Activated effector memory CD4-positive, alpha-beta T cell treated with Interleukin-2 at 50 U/mL for 16 hours (primary cell): ENCODE data around the gene PRKG1.

Experiments used
- DNase-seq: peaks from one replicate; pipeline ENCODE4 v3.0.0-alpha.2; 2020

PRKG1 gene

DNA sequence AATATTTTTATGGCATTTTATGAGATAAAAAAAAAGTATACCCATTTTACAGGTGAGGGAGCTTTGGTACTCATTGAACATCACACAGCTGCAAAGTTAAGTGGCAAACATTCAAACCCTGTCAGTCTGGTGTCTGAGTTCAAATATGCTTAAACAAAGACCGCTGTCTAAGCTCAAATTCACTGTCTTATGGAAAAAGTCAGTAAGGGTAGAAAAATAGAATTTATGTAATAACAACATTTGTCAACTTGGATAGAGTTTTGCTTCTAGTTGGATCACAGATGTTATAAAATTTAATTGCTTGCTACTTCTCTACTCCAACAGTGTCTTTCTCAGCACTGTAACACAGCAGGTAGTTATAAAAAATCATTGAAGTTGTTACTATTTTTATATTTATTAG, 786.8 kb downstream of the PRKG1 start:
- DNase-seq = no peak

DNA sequence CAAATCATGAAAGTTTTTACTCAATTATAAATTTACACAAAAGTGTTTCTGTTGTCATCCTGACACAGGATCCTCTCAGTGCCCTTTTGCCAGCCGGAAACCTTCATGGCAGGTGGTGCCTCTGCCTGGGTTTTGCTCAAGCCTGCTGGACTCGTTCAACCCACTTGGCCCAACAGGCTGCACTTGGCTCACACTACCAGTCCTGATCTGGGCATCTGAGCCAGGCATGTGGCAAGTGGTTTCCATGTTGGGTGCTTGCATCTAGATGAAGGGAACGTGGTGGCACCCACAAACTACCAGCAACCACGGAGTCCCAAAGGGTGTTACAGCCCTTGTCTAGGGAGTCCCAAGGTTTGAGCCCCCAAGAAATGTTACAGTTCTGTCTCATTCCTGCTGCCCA, 787.4 kb downstream of the PRKG1 start:
- DNase-seq = no peak

DNA sequence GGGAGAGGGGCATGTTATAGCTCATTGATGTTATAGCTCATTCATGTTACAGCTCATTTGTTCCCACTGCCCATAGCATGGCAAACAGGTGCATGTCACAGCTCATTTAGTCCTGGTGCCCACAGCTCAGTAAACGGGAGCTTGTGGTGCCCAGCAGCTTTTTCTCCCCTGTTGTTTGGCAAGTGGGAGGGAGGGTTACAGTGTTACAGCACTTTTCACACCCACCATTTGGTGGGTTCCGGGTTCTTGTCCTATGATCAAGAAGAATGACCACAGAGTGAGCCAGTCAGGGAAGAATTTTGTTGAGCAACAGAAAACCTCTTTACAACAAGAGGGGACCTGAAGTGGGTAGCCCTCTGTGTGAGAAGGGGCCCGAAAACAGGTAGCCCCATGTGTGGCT, 787.9 kb downstream of the PRKG1 start:
- DNase-seq = no peak

DNA sequence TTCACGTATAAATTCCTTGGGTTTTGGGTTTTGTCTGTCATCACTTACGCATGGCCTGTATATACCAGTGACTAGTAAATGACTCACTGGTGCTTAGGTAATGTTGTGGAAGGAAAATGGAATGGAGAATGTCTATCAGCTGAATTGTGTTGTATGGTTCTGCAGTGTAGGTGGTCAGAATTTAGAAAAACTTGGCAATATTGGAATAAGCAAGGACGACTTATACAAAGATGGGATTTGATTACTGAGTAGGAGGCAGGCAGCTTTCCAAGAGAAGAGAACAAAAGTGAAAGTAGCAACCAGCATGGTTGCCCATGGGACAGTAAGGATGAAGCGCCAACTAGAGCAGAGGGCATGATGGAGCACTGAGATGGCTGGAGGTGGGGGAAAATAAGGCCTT, 793.7 kb downstream of the PRKG1 start:
- DNase-seq = no peak

DNA sequence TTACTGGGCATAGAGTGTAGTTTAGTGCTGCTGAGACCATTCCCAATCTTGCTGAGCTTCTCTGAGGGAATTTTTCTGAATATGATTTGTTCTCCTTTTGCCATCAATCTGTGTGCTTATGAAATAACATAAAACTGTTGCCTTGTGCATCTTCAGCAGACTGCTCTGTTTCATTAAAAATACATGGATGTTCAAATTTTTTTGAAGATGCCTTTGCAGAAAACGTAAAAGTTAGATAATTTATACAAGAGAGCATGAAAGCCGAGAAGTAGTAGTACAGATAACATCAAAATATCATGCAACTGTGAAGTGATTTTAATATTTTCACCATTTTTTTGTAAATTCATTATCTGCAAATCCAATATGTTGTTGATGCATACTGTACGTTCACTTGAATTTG, 799.8 kb downstream of the PRKG1 start:
- DNase-seq = no peak

DNA sequence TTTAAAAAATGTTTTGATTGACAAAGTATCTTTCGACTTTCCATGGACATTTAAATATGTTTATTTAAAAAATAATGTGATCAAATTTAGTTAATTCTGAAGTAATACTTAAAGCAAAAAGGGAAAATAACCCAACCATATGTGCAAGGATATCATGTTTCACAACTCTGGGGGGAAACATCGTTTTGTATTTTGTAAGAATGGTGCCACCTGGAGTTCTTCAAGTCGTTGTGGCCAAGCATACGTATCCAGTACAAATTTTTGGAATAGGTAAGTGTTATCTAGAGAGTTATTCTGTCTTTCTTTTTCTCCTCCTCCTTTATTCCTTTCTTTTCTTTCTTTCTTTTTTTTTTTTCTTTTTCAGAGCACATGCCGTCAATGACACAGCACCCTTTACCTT, 801.3 kb downstream of the PRKG1 start:
- no peak for DNase-seq

DNA sequence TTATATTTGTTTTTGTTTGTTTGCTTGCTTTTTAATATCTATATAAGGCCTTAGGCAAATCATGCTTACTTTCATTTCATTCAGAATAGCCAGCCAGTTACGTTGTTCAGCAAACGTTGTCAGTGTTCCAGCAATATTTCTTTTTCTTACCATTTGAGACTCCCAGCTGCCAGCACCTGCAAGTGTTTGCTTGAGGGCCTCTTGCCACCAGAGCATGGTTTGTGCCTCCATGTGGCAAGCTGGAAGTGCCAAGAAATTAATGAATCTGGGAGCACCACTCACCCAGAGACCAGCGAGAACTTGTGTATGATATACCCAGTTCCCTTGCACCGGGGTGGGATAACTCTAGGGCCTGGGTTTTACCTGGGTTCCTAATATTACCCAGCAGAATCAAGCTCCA, 802.2 kb downstream of the PRKG1 start:
- no peak for DNase-seq

DNA sequence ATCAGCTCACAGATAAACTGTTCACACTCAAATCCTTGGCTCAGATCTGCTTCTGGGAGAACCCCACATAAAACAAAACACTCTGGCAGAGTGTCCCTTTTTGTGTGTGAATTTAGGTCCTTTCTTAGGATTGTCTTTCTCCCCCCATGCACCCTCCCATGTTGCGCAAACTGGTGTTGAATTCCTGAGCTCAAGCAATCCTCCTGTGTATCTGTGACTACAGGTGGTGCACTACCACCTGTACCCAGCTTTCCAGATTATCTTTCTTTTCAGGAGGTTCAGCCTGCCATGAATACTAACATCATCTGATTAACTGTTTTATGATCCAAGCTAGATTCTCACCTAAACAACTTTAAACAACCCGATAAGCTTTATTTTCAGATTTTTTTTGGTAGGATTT, 802.7 kb downstream of the PRKG1 start:
- no peak for DNase-seq

DNA sequence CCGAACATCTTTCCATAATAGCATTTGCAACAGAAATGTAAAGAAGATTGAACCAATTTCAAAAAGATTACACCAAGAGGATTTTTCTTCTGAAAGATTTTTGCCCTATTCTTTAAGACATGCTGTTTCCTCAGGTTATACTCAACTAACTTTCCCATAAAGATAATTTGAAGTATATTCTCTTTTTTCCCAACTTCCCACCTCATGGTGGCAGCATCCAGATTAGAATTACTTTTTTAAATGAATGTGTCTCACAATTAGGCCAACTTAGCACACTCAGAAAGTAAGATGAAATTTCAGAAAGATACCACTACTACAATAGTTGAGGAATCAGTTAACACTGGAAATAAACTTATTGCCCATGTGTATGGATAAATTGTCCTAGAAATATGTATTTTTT, 803.3 kb downstream of the PRKG1 start:
- no peak for DNase-seq

DNA sequence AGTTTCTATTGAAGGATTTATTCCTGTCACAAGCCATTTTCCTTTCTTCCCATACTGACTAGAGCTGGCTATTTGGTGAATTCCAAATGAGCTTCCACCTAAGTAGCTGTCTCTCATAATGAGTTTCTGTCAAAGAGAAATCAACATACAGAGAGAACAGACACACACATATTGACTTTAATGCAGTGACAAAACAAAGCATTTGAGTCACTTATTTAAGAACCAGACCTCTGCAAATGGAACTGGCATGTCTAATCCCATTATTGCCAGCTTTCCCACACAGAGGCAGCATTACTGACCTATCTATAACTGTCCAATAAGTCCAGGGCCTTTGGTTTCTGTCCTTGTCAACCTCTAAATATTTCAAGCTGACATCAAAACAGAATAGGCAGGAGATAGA, 804.4 kb downstream of the PRKG1 start:
- no peak for DNase-seq

DNA sequence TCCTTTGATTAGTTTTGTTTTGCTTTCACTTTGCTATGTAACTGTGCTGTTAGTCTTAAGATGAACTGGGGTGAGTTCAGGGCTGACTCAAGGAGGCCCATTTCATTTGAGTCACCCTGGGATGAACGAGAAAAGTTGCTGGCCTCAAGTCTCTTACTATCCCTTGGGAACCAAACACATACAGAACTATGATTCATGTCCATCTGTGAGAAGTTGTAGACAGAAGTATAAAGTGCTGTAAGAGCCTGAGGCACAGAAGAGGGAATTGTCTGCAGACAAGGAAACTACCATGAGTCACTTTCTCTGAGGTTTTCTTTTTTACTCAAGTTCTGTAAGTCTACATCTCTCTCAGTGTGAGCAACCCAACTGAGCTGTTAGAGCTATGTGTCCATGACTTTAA, 805.0 kb downstream of the PRKG1 start:
- no peak for DNase-seq

DNA sequence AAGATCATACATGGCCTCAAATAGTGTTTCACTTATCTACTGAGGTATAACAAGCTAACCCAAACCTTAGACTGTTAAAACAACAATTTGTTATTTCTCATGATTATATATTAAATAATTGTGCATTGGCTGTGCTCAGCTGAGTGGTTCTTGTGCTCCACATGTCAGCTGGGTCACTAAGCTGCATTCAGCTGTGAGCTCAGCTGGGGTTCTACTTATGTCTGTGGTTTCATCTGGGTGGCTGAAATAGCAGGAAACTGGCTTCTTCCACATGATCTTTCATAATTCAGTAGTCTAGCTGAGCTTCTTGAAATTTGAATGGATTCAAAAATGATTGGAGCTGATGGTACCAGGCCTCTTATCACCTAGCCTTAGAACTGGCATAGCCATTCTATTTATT, 806.9 kb downstream of the PRKG1 start:
- DNase-seq = no peak

DNA sequence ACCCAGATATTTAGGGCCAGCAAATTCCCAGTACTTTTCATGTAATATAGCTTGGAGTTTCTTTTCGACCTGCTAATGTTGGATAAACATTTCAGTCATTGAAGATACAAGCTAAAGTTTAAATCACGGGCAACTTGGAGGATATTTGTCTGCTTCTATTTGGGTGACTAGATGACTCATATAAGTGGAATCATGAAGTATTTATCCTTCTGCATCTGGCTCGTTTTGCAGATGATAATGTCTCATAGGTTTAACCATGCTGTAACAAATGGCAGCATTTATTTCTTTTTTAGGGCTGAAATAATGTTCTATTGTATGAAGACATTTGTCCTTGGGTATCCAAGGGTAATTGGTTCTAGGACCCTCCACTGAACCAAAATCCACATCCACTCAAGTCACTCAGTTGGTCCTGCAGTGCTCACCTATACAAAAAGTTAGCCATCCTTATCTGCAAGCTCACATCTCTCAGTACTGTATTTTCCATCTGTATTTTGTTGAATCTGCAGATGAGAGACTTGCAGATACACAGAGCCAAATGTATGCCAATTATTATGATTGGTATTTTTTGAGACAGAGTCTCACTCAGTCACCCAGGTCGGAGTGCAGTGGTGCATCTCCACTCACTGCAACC, 812.3 kb downstream of the PRKG1 start:
- DNase-seq = no peak

DNA sequence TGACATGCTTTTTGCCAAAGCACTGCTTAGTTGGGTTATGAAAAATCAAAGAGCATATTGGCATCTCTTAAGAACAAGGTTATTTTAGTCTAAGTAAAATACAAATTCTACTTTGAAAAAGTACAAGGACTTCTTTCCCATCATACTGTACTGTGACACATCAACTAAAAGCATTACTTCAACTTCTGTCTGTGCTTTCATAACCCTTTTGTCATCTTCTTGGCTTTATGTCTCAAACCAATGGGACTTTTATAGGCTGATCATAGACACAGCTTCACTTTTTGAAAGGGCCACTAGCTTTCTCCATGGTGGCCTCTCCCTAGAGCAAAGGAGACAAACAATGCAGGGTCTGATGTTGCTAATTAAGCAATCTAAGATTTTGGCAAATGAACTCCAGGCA, 814.0 kb downstream of the PRKG1 start:
- DNase-seq = no peak

DNA sequence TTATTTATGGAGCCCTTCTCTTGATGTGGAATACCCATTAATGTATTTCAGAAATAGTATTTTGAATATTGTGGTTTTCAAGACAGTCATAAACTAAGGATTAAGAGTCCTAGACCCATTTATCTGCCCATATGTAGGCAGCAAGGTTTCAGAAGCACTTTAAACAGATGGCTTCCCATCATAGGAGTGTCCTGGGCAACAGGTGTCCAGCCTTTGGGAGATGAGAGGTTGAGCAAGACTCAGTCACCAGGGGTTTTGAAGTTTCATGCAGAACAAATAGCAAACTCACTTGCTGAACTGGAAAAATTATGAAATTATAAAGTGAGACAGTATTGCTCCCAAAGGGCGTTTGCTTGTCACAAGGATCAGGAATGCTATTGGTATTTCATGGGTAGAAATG, 818.0 kb downstream of the PRKG1 start:
- no peak for DNase-seq

DNA sequence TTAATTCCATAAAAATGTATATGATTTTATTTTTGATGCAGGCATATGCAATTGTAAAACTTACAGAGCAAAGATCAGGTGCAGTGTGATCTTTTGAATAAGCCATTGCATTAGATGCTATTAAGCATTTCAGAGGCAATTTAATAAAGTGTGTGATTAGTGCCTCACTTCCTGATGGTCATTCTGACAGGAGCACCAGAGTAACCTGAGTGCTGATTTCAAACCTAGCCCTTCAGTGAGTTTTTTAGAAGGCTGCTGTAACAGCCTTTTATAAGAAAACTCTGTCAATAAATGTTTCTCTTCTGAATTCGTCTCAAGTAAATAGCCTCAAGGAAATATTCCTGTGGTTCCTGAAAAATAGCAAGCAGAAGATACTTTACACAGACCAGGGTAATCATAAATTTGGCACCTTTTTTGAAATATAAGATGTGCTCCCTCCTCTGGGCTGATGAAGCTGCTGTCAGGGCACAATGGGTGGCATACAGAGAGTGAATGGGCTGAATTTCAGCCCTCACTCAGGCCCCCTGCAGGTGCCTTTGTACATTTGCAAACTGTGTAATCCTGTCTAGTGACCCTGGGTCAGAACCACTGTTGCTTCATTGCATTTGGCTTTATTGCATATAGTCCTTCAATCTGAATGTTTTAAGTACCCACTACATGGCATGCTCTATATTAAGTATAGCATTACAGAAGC, 818.8 kb downstream of the PRKG1 start:
- DNase-seq = no peak

DNA sequence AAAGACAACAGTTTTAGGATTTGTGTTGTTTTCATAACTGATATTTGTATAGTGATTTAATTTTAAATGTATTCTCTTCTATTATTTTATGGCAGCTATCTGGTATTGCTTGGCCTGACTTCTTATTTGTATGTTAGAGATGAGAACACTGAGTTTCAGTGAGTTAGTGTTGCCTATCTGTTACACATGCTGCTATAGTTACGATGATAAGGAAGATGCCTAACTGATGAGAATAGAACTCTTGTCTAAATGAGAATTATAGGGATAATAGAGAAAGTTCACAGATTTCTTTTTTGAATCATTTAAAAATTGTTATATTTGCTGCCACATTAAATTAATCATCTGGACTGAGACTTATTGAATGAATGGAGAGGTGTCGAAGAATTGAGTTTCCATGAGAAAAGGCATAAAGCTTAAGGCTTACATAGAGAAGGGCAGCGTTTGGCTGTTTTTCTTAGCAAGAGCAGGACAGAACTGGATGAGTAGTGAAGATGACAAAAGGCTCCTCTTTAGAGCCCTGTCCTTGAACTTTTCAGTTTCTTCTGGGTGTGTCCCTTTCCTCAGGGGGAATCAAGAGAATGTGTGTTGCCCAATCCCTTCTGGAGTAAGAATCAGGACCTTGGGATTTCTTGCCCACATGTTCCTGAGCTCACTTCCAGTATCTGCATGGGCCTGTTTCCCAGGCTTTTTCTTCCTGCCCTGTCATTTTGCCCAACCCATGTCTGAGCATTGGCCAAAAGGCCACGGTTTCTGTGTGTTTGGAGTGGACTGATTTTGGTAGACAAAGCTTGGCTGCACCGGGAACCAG, 820.7 kb downstream of the PRKG1 start:
- DNase-seq = no peak

DNA sequence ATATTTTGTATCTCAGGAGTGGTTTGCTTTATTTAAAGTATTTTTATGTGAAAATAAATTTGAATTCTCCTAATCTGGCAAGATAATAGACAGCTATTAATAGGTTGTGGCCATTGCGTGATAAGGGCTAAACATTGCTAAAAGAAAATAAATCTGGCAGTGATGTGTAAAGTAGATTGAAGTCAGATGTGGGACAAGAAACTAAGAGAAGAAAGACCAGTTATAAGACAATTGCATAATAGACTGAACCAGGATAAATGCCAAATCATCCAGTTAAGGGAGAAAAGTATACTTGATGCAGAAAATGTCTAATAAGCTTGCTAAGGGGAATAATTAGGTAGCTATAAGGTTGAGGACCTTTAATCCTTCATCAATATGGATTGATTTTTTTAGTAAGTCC, 822.6 kb downstream of the PRKG1 start:
- no peak for DNase-seq

DNA sequence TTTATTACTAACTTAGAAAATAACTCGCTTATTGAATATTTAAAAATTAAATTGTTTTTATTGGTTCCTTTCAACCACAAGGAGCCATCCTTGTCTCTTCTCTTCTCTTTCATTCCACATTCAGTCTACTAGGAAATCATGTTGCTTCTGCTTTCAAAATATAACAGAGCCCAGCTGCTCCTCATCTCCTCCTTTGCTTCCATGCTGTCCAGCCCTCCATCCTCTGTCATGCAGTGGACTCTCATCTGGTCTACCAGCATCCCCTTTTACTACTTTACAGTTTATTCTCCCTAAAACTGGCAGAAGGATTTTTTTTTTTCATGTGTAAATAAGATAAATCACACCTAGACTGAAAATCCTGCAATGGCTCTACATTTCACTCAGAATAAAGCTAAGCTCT, 823.3 kb downstream of the PRKG1 start:
- DNase-seq = no peak

DNA sequence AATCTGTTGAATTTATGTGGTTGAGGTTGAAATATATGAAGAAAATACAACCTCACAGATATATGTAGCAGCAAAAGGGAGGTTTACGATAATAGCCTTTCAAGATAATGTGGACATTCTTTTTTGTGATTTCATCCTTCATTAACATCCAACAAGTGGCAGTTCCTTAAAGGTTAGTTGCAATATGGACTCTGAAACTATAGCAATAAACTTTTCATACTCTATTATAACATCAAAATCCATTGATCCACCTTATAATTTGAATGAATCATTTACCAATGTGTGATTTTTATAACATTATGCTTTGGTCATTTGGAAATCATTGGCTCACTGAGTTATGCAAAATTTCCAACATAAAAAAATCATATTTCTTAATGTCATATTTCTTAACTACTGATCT, 825.9 kb downstream of the PRKG1 start:
- no peak for DNase-seq

DNA sequence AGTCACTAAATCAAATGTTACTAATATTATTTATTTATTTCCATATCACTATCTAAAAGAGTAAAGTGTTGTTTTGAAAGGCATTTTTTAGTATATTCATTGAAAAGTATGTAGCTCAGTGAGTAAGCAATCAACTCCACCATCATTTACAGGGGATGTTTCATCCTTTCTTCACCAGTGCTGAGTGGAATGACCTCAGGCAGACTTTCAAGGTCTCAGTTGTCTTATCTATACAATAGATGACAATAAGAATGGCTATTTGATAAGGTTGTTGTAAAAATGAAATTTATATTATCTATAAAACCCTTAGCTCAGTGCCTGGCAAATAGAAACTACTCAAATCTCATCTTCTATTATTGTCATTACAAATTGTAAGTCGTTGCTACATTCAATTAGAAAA, 829.4 kb downstream of the PRKG1 start:
- DNase-seq = no peak

DNA sequence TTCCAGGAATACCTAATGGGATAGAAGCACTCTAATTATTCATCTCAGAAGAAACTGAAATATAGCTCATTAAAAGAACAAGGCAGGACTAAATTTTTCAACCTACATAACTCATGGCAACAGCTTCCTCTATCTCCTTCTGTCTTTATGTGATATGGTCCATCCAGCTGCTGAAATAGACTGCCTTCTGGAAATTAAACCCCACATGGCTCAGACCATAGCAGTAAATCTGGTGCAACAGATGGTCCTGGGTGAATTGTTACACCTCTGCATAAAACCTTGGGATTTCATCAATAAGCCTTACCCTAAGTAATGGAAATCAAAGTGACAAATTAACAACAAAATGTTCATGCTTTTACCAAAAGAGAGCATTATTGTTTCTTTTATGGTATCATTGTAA, 830.7 kb downstream of the PRKG1 start:
- DNase-seq = no peak

DNA sequence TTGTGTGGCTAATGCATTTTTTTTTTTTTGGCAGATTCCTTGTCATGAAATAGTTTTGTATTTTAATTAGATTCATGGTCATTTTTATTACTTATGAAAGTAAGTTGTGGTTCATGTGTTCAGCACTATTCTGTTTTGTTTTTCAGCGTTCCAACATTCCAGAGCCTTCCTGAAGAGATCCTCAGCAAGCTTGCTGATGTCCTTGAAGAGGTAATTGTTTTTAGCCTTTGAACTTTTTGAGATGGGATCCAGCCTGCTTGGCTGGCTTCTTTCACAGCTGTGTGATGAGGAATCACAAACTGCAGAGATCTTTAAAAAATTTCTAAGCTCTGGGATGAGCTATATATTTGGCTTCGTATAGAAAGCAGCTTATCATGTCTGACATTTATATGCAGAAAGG, 833.1 kb downstream of the PRKG1 start:
- DNase-seq = no peak

DNA sequence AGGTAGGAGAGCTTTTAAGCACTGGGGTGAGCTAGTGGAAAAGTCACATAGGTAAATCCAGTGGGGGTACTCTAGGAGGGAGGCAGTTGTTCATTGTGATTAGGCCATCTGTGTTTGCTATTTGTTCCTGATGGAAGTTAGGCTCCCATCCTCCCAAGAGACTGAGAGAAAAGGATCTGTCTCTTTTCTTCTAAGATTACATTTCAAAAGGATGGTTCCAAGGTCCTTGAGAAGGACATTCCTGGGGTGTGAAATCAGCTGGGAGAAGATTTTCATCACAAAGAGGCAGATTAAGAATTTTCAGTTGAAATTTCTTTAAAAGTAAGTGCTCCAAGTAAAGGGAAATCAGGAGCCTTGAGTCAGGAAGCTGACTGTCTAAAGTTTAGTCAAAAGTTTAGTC, 835.9 kb downstream of the PRKG1 start:
- DNase-seq = no peak
